Fibroblast of the aortic adventitia (primary cell): ENCODE results near the gene ADAMTS15. TPM values are rescaled to one million over a fixed set of nuclear protein-coding genes. Genes with fewer than 3 reads are reported as not detected.

Experiments
- DNase-seq: peaks from one replicate; pipeline ENCODE4 v3.0.0-alpha.2; 2010; ENCODE audit warnings: low read depth
- H3K4me3 ChIP-seq: 2 replicates; pipeline ENCODE4 v1.5.1; 2011; ENCODE audit warnings: low read depth, mild to moderate bottlenecking, control low read depth, low read length, moderate library complexity
- total RNA-seq: library from RNA; depleted of rRNA; stranded (reverse); fragments of >200 nt; gene quantifications from 2 replicates; pipeline ENCODE4 v1.2.3, GENCODE V29; 2012; ENCODE audit warnings: low replicate concordance
- TF ChIP-seq, protein P1 (sequence below): IDR thresholded peaks from 2 replicates; pipeline ENCODE4 v1.5.1; 2011; ENCODE audit warnings: mild to moderate bottlenecking, low read length, control low read depth, inconsistent platforms; ENCODE audit not compliant: insufficient read depth

Gene ADAMTS15
- total RNA-seq, 1 donor, result 30.8 TPM

- TF ChIP-seq, protein P1, sequence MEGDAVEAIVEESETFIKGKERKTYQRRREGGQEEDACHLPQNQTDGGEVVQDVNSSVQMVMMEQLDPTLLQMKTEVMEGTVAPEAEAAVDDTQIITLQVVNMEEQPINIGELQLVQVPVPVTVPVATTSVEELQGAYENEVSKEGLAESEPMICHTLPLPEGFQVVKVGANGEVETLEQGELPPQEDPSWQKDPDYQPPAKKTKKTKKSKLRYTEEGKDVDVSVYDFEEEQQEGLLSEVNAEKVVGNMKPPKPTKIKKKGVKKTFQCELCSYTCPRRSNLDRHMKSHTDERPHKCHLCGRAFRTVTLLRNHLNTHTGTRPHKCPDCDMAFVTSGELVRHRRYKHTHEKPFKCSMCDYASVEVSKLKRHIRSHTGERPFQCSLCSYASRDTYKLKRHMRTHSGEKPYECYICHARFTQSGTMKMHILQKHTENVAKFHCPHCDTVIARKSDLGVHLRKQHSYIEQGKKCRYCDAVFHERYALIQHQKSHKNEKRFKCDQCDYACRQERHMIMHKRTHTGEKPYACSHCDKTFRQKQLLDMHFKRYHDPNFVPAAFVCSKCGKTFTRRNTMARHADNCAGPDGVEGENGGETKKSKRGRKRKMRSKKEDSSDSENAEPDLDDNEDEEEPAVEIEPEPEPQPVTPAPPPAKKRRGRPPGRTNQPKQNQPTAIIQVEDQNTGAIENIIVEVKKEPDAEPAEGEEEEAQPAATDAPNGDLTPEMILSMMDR, result no peak
- H3K4me3 ChIP-seq, result no peak overlapping the region
- DNase-seq, result peak; percentile 96
Measured at GRCh38 chr11:130522284-130522961, 74.0 kb downstream of the ADAMTS15 start.

DNA sequence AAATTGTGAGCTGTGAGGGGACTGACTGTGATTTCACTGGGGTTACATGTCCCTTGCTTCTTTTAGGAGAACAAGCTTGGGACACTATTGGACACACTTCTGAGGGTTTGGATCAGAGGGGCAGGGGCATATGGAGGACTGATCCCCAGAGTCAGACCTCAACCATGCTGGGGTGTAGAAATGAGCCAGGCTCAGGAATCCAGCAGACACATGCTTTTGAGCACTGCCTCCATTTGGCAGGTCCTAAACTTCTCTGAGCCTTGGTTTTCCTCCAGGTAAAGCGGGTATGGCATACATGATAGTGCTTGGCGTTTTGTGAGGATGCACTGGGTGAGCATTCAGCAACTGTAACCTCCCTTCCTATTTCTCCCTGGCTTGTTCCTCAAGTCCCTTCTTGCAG is 74.7 kb downstream of the ADAMTS15 start:
- DNase-seq, result no peak
- TF ChIP-seq, protein P1, result no peak
- H3K4me3 ChIP-seq, result no peak overlapping the region

- DNase-seq, result peak; percentile 95
- TF ChIP-seq, protein P1, result no peak
- no peak overlapping the region for H3K4me3 ChIP-seq
Measured at GRCh38 chr11:130523609-130524008, 75.2 kb downstream of the ADAMTS15 start.

DNA sequence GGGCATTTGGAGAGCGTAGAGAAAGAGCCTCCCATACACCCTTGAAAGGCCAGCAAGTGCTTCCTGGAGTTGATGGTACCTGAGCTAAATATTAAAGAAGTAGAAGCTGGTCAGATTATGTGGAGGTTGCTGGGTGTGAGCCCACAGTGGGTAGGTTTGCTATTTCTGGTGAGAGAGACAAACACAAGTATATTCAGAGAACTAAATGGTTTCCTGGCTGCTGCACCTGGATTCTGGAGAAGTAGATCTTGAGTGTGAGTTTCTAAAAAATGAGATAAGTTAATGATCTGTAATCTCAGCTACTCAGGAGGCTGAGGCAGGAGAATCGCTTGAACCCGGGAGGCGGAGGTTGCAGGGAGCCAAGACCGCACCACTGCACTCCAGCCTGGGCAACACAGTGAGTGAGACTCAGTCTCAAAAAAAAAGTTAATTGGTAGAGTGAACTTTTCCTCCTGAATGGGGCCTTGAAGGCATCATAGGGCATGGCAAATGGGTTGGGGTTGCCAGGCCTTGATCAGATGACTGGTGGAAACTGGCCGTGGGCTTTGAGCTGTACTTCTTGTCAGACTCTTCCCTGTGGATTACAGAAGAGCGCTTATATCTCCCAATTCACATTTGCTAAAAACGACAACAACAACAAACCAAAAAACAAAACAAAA is 75.8 kb downstream of the ADAMTS15 start:
- no peak overlapping the region for H3K4me3 ChIP-seq
- TF ChIP-seq, protein P1, result no peak
- DNase-seq, result no peak

GRCh38 chr11:130525307-130525706 is 76.9 kb downstream of the ADAMTS15 start:
- TF ChIP-seq, protein P1, result no peak
- H3K4me3 ChIP-seq, result no peak overlapping the region
- DNase-seq, result no peak

Other genes with a start within 250 kb of the ADAMTS15 start
- 24.8 and 45.8 TPM in 2 replicates for gene ZBTB44, start 133.7 kb upstream of the ADAMTS15 start, total RNA-seq
- 2.6 TPM in 1 of 2 replicates, not detected in the other for gene ADAMTS8, start 20.0 kb upstream of the ADAMTS15 start, total RNA-seq